ENCODE results near the gene DEPDC7. TPM values are rescaled to one million over a fixed set of nuclear protein-coding genes. Genes with fewer than 3 reads are reported as not detected.

Gene DEPDC7
- polyA plus RNA-seq, 2 donors = 3.2 to 5.6 TPM

DNA sequence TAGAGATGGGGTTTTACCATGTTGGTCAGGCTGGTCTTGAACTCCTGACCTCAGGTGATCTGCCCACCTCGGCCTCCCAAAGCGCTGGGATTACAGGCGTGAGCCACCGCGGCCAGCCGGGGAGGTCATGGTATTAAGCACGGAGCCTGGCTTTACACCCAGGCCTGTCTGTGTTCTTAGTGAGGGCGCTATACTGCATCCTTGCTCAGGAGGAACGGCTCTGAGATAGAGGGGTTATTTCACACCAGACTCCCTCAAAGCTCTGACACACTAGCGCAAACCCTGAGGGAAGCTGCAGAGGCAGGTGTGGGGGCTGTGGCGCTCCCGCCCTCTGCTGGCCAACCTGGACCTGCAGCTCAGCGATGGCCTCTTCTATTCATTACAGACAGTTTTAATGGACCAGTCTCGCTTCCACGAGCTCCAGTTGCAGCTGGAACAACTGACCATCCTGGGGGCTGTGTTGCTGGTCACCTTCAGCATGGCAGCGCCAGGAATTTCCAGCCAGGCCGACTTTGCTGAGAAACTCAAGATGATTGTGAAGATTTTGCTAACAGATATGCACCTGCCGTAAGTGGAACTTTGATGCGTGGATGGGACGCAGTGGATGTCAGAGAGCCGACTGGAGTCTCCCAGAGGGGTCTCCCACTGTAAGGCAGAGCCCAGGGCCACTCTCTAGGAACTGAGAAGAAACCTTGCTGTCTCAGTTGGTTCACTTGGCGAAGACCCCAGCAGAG lies 49.9 kb downstream of the DEPDC7 start:
- H3K27ac ChIP-seq (ENCODE audit: low read depth in 2 of 2, low read length in 1 of 2) = no peak overlapping the region
- WGBS, 2 donors = 63 to 67% methylated on average over 22 of the region's 22 CpGs
- no peak overlapping the region for H3K4me3 ChIP-seq (ENCODE audit: low read depth in 1 of 2, low read length in 2 of 2)
- H3K4me1 ChIP-seq (ENCODE audit: control insufficient read depth in 2 of 2, insufficient read depth in 2 of 2, low read length in 1 of 2) = peaks cover 0 to 7% of the 10 kb centered on the region in 2 donors
- H3K27me3 ChIP-seq (ENCODE audit: control insufficient read depth in 1 of 2, insufficient read depth in 2 of 2, low read length in 2 of 2) = no peaks in the 10 kb centered on the region
- peaks cover 4 to 20% of the 10 kb centered on the region in 2 donors for H3K36me3 ChIP-seq (ENCODE audit: control insufficient read depth in 2 of 2, insufficient read depth in 2 of 2, low read length in 1 of 2)
- H3K9me3 ChIP-seq (ENCODE audit: control insufficient read depth in 2 of 2, insufficient read depth in 1 of 2, low read depth in 1 of 2, low read length in 1 of 2) = no peaks in the 10 kb centered on the region

DNA sequence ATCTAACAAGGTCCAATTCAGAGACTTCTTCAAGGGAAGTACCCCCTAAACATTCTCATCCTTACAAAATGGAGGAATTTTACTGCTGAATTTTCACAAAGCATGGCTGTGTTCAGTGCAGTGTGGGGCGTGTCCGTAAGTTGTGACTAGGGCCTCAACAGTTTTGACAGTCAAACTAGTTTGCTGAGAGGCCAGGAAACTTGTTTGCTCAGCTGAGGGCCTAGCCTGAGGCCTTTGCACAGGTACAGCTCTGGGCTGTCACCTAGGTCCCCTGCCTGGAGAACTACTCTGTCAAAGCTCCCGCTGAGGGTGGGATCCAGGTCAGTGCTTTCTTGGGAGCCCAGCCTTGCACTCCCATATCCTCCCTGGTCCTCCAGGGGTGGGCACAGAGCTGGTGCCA lies 51.6 kb downstream of the DEPDC7 start:
- H3K36me3 ChIP-seq (ENCODE audit: control insufficient read depth in 2 of 2, insufficient read depth in 2 of 2, low read length in 1 of 2) = peaks cover 5 to 25% of the 10 kb centered on the region in 2 donors
- WGBS, 2 donors = 84 to 91% methylated on average over 3 of the region's 3 CpGs

DNA sequence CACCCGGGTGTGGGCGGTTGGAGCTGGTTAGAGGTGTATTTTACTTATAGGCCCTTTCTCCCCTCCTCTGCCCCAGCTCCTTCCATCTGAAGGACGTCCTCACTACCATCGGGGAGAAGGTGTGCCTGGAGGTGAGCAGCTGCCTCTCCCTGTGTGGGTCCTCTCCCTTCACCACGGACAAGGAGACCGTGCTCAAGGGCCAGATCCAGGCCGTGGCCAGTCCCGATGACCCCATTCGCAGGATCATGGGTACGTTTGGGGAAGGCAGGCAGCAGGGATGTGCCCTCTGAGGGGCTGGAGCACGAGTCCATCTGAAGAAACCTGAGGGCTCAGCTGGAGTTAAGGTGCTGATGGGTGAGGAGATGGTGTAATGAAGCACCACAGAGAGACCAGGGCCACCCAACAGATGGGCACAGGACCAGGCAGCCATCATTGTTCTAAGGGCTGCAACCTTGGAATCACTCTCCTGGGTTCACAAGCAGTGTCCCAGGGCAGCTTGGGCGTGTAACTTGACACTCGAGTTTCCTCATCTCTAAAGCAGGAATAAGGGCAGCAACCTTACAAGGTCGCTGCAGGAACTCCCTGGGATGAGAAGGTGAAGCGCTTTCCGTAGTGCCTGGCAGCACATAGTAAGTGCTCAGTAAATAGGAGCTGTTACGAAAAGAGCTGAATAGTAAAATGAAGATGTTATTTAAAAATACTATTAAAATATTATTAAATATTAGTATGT lies 53.1 kb downstream of the DEPDC7 start:
- WGBS, 2 donors = 95 to 98% methylated on average over 17 of the region's 17 CpGs

More for the DNA sequence above, 51.6 kb downstream of the DEPDC7 start:
- H3K4me1 ChIP-seq (ENCODE audit: control insufficient read depth in 2 of 2, insufficient read depth in 2 of 2, low read length in 1 of 2) = peaks cover 0 to 7% of the 10 kb centered on the region in 2 donors
- no peak overlapping the region for H3K27ac ChIP-seq (ENCODE audit: low read depth in 2 of 2, low read length in 1 of 2)
- H3K4me3 ChIP-seq (ENCODE audit: low read depth in 1 of 2, low read length in 2 of 2) = no peak overlapping the region
- H3K9me3 ChIP-seq (ENCODE audit: control insufficient read depth in 2 of 2, insufficient read depth in 1 of 2, low read depth in 1 of 2, low read length in 1 of 2) = no peaks in the 10 kb centered on the region
- H3K27me3 ChIP-seq (ENCODE audit: control insufficient read depth in 1 of 2, insufficient read depth in 2 of 2, low read length in 2 of 2) = no peaks in the 10 kb centered on the region

GRCh38 chr11:33072465-33072864 lies 56.8 kb downstream of the DEPDC7 start:
- Histone ChIP-seq H3K27ac (ENCODE audit: low read depth in 2 of 2, low read length in 1 of 2) (no peak overlapping the region), H3K36me3 (ENCODE audit: control insufficient read depth in 2 of 2, insufficient read depth in 2 of 2, low read length in 1 of 2) (peaks cover 13 to 38% of the 10 kb centered on the region in 2 donors), H3K27me3 (ENCODE audit: control insufficient read depth in 1 of 2, insufficient read depth in 2 of 2, low read length in 2 of 2) (no peaks in the 10 kb centered on the region), H3K4me3 (ENCODE audit: low read depth in 1 of 2, low read length in 2 of 2) (no peak overlapping the region), H3K9me3 (ENCODE audit: control insufficient read depth in 2 of 2, insufficient read depth in 1 of 2, low read depth in 1 of 2, low read length in 1 of 2) (no peaks in the 10 kb centered on the region), H3K4me1 (ENCODE audit: control insufficient read depth in 2 of 2, insufficient read depth in 2 of 2, low read length in 1 of 2) (peaks cover 0 to 1% of the 10 kb centered on the region in 2 donors)
- WGBS, 2 donors = 88 to 90% methylated on average over 8 of the region's 8 CpGs

More for the DNA sequence above, 53.1 kb downstream of the DEPDC7 start:
- H3K27ac ChIP-seq (ENCODE audit: low read depth in 2 of 2, low read length in 1 of 2) = no peak overlapping the region
- H3K9me3 ChIP-seq (ENCODE audit: control insufficient read depth in 2 of 2, insufficient read depth in 1 of 2, low read depth in 1 of 2, low read length in 1 of 2) = no peaks in the 10 kb centered on the region
- no peak overlapping the region for H3K4me3 ChIP-seq (ENCODE audit: low read depth in 1 of 2, low read length in 2 of 2)
- peaks cover 11 to 31% of the 10 kb centered on the region in 2 donors for H3K36me3 ChIP-seq (ENCODE audit: control insufficient read depth in 2 of 2, insufficient read depth in 2 of 2, low read length in 1 of 2)
- peaks cover 0 to 7% of the 10 kb centered on the region in 2 donors for H3K4me1 ChIP-seq (ENCODE audit: control insufficient read depth in 2 of 2, insufficient read depth in 2 of 2, low read length in 1 of 2)
- H3K27me3 ChIP-seq (ENCODE audit: control insufficient read depth in 1 of 2, insufficient read depth in 2 of 2, low read length in 2 of 2) = no peaks in the 10 kb centered on the region

Other genes with a start within 250 kb of the DEPDC7 start
- under 1 TPM; 0.02 to 0.05 TPM for gene CCDC73, start 221.2 kb upstream of the DEPDC7 start, polyA plus RNA-seq
- 10 to 100 TPM; 16.9 to 20.6 TPM for gene PRRG4, start 186.0 kb upstream of the DEPDC7 start, polyA plus RNA-seq
- 1 to 10 TPM; 4.4 TPM for gene QSER1, start 123.1 kb upstream of the DEPDC7 start, polyA plus RNA-seq
- 1 to 10 TPM; 2.4 to 3.3 TPM for gene TCP11L1, start 23.7 kb downstream of the DEPDC7 start, polyA plus RNA-seq
- 10 to 100 TPM; 14.8 to 30.4 TPM for gene CSTF3, start 145.6 kb downstream of the DEPDC7 start, polyA plus RNA-seq
- gene HIPK3, start 241.5 kb downstream of the DEPDC7 start, polyA plus RNA-seq = 10 to 100 TPM in 1 of 2 donors, 1 to 10 TPM in 1; 8.8 to 13.8 TPM

All from esophagus (tissue), 2 donors.